Heart left ventricle (tissue), 16 donors: Measurements from ENCODE around the gene ADGB. TPM values are rescaled to one million over a fixed set of nuclear protein-coding genes. Genes with fewer than 3 reads are reported as not detected.
"Not testable (repeated sequence)": the region's sequence is repeated elsewhere in the genome, so short reads cannot be mapped to it uniquely, and the experiment has no call there.

Source experiments
- ATAC-seq, 4 donors: fragments of 200-7000 bp; cut with Tn5 transposase; one replicate each; pipeline ENCODE4 v1.9.1; 2020 to 2022; ENCODE audit warnings: moderate library complexity in 4 of 4, mild to moderate bottlenecking in 3 of 4, moderate number of reproducible peaks in 1 of 4
- DNase-seq, 5 donors: peaks; one replicate each; pipeline ENCODE4 v3.0.0-alpha.2; 2020
- H3K27ac ChIP-seq, 12 donors: fragments of 200-600 bp; sonication (generic) in 4 of 12; one replicate each; pipeline versions ENCODE4 v1.5.0 to v1.8.0; 2016 to 2022; ENCODE audit warnings: mild to moderate bottlenecking in 2 of 12
- H3K27me3 ChIP-seq, 9 donors: fragments of 200-600 bp; sonication (generic) in 2 of 9; one replicate each; pipeline versions ENCODE4 v1.5.1 to v1.8.0; 2016 to 2022; ENCODE audit warnings: mild to moderate bottlenecking in 3 of 9
- H3K36me3 ChIP-seq, 9 donors: fragments of 200-600 bp; sonication (generic) in 2 of 9; one replicate each; pipeline versions ENCODE4 v1.5.0 to v1.8.0; 2018 to 2022; ENCODE audit warnings: mild to moderate bottlenecking in 2 of 9
- H3K4me1 ChIP-seq, 12 donors: fragments of 200-600 bp; sonication (generic) in 4 of 12; one replicate each; pipeline versions ENCODE4 v1.5.0 to v1.8.0; 2016 to 2022; ENCODE audit warnings: mild to moderate bottlenecking in 3 of 12
- H3K4me3 ChIP-seq, 12 donors: fragments of 200-600 bp; sonication (generic) in 4 of 12; one replicate each; pipeline versions ENCODE4 v1.5.0 to v1.8.0; 2017 to 2022; ENCODE audit warnings: mild to moderate bottlenecking in 9 of 12, moderate library complexity in 4 of 12
- H3K9me3 ChIP-seq, 12 donors: fragments of 200-600 bp; sonication (generic) in 4 of 12; one replicate each; pipeline versions ENCODE4 v1.5.0 to v1.8.0; 2016 to 2022; ENCODE audit warnings: mild to moderate bottlenecking in 1 of 12
- POLR2A ChIP-seq, 2 donors: fragments of 450-650 bp; IDR thresholded peaks; one replicate each; pipeline ENCODE4 v1.6.1; 2017; ENCODE audit warnings: antibody characterized with exemption in 2 of 2, mild to moderate bottlenecking in 2 of 2, moderate library complexity in 2 of 2
- WGBS, 4 donors: extraction: QIAGEN DNeasy Blood & Tissue Kit in 2 of 4; methylation state at CpG; one replicate each; pipeline versions ENCODE4 v1.1.5 to v1.1.7; 2013 to 2018; 5-methylcytosine and 5-hydroxymethylcytosine counted together
- intact Hi-C, 10 donors: fragments of 100-400 bp; cut with DNase I; formaldehyde crosslinking; loops; one replicate each; pipeline versions ENCODE4 v1.11.1 to v1.14.2; 2022
- polyA plus RNA-seq, 2 donors: library from polyadenylated mRNA; stranded (reverse); fragments of 200-250 nt; gene quantifications; one replicate each; pipeline ENCODE4 v1.2.3, GENCODE V29; 2013
- total RNA-seq, 9 donors: library from RNA; depleted of rRNA in 2 of 9; stranded (reverse); fragments of >200 nt in 2 of 9; fragmentation: NEBNext Ultra II Directional in 3 of 9; extraction: Animal tissue kit (Norgen Biotek cat#: 25700) in 3 of 9; gene quantifications; one replicate each; pipeline versions ENCODE4 v1.1.0 to v1.2.4, GENCODE V29; 2016 to 2023
- TF ChIP-seq, protein P1 (sequence below), 12 donors: fragments of 200-600 bp; sonication (generic) in 4 of 12; IDR thresholded peaks; one replicate each; pipeline versions ENCODE4 v1.5.0 to v1.8.0; 2018 to 2022; ENCODE audit warnings: antibody characterized with exemption in 12 of 12, mild to moderate bottlenecking in 5 of 12
- donor health status: ischemic (EF 13 %, LVEDD 7.1; RV severe dilation, severe dysfunction).
- donor health status: healthy with polysubstance abuse.
- donor health status: DM: no; HTN: yes; CAD: no.
- donor health status: DM: no; HTN: no; CAD: no.
- donor health status: ischemic (EF 25% LVEDD 6.9; RV normal size, moderate dysfunction).
- donor health status: ischemic (EF 25% LVEDD 5.7; RV mildly dilated, moderate dysfunction).
- donor health status: healthy.
- donor health status: DM: yes; HTN: yes; CAD: no.
- donor health status: ischemic (EF 35%, LVEDD 5.7; RV mildly dilated, moderate dysfunction).
- donor health status: nonischemic (EF 11% LVEDD 7.7; RV severe dilation, severe dysfunction).
- donor health status: DM: yes; HTN: yes; CAD: no.
- donor health status: PGD.
- donor health status: ischemic (EF 29% LVEDD 5.4; RV normal size, mild dysfunction).
- donor health status: nonischemic (EF 23%, LVEDD 6.1; RV moderate dilation, normal function).

Gene ADGB
- total and polyA plus RNA-seq, 11 donors = not detected

DNA sequence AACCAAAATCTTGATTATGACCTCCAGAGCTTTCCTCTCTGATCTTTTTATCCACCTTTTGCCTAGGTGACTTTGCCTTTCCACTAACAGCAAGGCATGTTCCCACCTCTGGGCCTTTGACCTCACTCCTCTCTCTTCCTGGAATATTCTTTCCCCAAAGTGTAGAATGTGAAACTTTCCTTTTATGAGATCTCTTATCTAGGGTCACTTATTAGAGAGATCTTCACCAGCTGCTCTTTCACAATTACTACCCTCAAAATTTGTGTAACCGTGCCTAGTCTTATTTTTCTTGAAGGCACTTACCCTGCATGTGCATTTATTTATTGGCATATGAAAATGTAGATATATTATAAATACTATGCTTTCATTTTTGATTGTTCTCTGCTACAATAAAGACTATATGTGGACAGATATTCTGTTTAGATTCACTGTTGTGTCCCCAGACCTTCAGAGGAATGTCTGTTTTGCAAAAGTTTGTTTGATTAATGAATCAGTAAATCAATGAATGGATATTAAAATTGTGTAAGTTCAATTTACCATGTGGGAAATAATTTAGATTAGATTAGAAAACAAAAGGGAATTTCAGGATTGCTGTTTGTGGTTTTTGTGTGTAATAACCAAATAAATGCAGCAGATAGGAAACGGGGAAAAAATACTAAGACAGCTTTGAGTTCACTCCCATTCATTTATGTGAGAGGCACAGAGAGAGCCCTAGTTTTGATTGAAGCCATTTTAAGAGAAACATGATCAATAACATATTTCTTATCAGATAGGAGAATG is 207.0 kb downstream of the ADGB start:
- ATAC-seq (no peak), DNase-seq (no peak)
- no peaks in the 10 kb centered on the region for H3K9me3 ChIP-seq
- no peaks in the 10 kb centered on the region for H3K36me3 ChIP-seq
- 82 to 90% (median 84%) methylated on average over 2 of the region's 2 CpGs for WGBS, 4 donors
- H3K27me3 ChIP-seq = no peaks in the 10 kb centered on the region
- no peak overlapping the region for H3K27ac ChIP-seq
- intact Hi-C loops = no loop called here
- no peaks in the 10 kb centered on the region for H3K4me1 ChIP-seq
- no peak for TF ChIP-seq POLR2A (IDR thresholded peaks at IDR 0.05)
- H3K4me3 ChIP-seq = no peak overlapping the region

GRCh38 chr6:146809014-146809413 is 210.2 kb downstream of the ADGB start:
- H3K4me3 ChIP-seq, H3K36me3 ChIP-seq, H3K9me3 ChIP-seq, ATAC-seq, DNase-seq, H3K4me1 ChIP-seq, H3K27ac ChIP-seq, intact Hi-C loops, H3K27me3 ChIP-seq: not testable (repeated sequence)
- WGBS, 4 donors = 89 to 92% (median 90%) methylated on average over 7 to 9 of the region's 9 CpGs

DNA sequence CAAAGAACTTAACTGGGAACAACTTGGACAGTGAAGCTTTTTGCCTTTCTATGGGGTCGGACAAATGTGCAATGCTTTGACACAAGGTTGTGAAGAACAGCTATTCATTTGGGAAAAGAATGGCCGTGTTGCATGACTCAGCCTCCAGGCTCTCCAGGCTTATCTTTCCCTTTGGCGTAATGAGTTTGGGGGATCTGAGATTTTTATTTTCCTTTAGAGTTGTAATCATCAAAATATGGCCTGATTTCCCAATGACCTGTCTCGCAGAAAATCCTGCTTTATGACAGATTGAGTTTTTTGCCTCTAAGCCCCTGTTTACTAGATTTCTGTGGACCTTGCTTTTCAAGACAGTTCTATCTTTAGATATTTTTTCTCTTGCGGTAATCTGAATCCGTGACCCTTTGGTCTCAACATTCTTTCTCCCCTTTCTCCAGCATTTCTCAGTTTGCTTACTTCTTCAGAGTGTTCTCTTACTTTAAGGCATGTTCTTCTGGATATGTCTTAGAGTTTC is 214.1 kb downstream of the ADGB start:
- H3K9me3 ChIP-seq, H3K4me1 ChIP-seq, H3K36me3 ChIP-seq, H3K4me3 ChIP-seq, DNase-seq, H3K27me3 ChIP-seq, intact Hi-C loops: not testable (repeated sequence)
- WGBS, 4 donors = 54 to 60% (median 59%) methylated on average over 6 of the region's 6 CpGs
- ATAC-seq = peak in 1 of 4 donors; percentile 81
- peak overlapping the region in 1 of 12 donors; percentile 32 for H3K27ac ChIP-seq

DNA sequence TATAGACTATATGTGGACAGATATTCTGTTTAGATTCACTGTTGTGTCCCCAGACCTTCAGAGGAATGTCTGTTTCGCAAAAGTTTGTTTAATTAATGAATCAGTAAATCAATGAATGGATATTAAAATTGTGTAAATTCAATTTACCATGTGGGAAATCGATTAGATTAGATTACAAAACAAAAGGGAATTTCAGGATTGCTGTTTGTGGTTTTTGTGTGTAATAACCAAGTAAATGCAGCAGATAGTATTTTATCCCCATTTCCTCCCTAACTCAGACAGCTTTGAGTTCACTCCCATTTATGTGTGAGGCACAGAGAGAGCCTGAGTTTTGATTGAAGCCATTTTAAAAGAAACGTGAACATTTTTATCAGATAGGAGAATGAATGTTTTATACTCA is 214.8 kb downstream of the ADGB start:
- 60 to 77% (median 66%) methylated on average over 3 of the region's 3 CpGs for WGBS, 4 donors
- no peak overlapping the region for H3K4me3 ChIP-seq
- TF ChIP-seq, protein P1, sequence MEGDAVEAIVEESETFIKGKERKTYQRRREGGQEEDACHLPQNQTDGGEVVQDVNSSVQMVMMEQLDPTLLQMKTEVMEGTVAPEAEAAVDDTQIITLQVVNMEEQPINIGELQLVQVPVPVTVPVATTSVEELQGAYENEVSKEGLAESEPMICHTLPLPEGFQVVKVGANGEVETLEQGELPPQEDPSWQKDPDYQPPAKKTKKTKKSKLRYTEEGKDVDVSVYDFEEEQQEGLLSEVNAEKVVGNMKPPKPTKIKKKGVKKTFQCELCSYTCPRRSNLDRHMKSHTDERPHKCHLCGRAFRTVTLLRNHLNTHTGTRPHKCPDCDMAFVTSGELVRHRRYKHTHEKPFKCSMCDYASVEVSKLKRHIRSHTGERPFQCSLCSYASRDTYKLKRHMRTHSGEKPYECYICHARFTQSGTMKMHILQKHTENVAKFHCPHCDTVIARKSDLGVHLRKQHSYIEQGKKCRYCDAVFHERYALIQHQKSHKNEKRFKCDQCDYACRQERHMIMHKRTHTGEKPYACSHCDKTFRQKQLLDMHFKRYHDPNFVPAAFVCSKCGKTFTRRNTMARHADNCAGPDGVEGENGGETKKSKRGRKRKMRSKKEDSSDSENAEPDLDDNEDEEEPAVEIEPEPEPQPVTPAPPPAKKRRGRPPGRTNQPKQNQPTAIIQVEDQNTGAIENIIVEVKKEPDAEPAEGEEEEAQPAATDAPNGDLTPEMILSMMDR (IDR thresholded peaks at IDR 0.05) = no peak
- no peak for TF ChIP-seq POLR2A (IDR thresholded peaks at IDR 0.05)
- H3K36me3 ChIP-seq = no peaks in the 10 kb centered on the region
- ATAC-seq = no peak
- DNase-seq = no peak
- H3K27me3 ChIP-seq = no peaks in the 10 kb centered on the region
- intact Hi-C loops = no loop called here
- H3K9me3 ChIP-seq = no peaks in the 10 kb centered on the region
- H3K27ac ChIP-seq = peak overlapping the region in 1 of 12 donors; percentile 32
- no peaks in the 10 kb centered on the region for H3K4me1 ChIP-seq

DNA sequence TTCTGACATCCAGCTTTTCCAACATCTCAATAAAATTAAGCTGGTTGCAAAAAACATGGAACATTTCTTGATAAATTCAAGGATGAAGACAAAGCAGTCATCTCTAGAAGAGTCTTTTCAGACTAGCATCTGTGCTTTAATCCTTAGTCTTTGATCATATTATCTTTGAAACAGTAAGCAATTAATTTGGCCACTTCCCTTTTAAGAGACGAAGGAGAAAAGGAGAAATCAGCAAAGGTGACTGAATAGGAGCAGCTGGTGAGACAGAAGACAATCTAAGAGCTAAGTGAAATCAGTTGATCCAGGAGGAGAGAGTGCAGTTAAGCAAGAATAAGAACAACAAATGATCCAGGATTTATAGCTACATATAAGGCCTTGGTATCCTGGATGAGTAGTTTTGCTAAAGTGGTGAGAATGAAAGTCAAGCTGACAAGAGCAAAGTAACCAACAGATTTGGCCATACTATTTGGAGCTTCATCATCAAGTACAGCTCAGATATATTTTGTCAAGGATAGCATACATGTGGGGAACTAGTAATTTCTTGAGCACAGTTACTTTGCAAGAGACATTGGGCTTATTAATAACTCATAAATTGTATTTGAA is 215.5 kb downstream of the ADGB start:
- no peak overlapping the region for H3K27ac ChIP-seq
- no peak overlapping the region for H3K4me3 ChIP-seq
- intact Hi-C loops = no loop called here
- H3K27me3 ChIP-seq = no peaks in the 10 kb centered on the region
- WGBS, 4 donors = 80 to 89% (median 84%) methylated on average over 1 of the region's 1 CpG
- ATAC-seq = no peak
- H3K4me1 ChIP-seq = no peaks in the 10 kb centered on the region
- DNase-seq = no peak
- H3K9me3 ChIP-seq = no peaks in the 10 kb centered on the region
- no peak for TF ChIP-seq POLR2A (IDR thresholded peaks at IDR 0.05)
- TF ChIP-seq, protein P1 (IDR thresholded peaks at IDR 0.05) = no peak
- H3K36me3 ChIP-seq = no peaks in the 10 kb centered on the region

DNA sequence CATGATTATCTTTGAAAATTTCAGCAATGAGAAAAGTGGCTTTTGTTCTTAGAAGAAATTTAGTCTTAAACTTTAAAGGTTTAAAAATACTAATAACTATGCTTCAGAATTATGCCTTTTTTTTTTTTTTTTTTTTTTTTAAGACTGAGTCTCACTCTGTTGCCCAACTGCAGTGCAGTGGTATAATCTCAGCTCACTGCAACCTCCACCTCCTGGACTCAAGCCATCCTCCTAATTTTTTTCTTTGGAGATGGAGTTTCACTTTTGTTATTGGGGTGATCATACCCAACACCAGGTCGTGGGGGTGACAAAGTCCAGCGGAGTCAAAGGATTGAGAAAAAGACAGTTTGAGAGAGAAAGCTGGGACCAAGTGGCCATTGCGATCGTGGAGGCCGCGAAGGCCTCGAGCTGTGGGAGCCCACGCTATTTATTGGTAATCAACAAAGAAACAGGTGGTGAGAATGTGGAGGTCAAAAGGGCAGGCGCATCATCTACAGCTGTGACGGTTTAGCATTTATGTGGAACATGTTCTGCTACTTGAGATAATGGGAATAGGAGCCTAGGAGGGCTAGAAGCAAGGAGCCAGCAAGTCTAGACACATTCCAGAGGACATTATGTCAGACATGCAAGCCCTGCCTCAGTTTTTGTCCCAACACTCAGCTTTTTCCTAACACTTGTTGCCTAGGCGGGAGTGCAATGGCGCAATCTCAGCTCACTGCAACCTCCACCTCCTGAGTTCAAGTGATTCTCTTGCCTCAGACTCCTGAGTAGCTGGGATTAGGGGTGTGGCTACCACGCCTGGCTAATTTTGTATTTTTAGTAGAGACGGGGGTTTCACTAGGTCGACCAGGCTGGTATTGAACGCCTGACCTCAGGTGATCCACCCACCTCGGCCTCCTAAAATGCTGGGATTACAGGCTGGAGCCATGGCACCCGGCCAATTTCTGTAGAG is 217.0 kb downstream of the ADGB start:
- 81 to 88% (median 85%) methylated on average over 14 to 18 of the region's 18 CpGs for WGBS, 4 donors
- intact Hi-C loops, H3K9me3 ChIP-seq, H3K36me3 ChIP-seq, ATAC-seq, H3K27ac ChIP-seq, H3K4me3 ChIP-seq, DNase-seq, H3K4me1 ChIP-seq, H3K27me3 ChIP-seq: not testable (repeated sequence)
